ENCODE results near the gene TTC5.

- TF ChIP-seq, protein P1, sequence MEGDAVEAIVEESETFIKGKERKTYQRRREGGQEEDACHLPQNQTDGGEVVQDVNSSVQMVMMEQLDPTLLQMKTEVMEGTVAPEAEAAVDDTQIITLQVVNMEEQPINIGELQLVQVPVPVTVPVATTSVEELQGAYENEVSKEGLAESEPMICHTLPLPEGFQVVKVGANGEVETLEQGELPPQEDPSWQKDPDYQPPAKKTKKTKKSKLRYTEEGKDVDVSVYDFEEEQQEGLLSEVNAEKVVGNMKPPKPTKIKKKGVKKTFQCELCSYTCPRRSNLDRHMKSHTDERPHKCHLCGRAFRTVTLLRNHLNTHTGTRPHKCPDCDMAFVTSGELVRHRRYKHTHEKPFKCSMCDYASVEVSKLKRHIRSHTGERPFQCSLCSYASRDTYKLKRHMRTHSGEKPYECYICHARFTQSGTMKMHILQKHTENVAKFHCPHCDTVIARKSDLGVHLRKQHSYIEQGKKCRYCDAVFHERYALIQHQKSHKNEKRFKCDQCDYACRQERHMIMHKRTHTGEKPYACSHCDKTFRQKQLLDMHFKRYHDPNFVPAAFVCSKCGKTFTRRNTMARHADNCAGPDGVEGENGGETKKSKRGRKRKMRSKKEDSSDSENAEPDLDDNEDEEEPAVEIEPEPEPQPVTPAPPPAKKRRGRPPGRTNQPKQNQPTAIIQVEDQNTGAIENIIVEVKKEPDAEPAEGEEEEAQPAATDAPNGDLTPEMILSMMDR (IDR thresholded peaks at IDR 0.05): no peak
- TF ChIP-seq EZH2phosphoT487 (IDR thresholded peaks at IDR 0.05) (no peak), EZH2 (IDR thresholded peaks at IDR 0.05) (no peak)
Measured at GRCh38 chr14:20294636-20295035, 11.1 kb downstream of the TTC5 start.
